ENCODE measurements around the gene MYCBP. TPM values are rescaled to one million over a fixed set of nuclear protein-coding genes. Genes with fewer than 3 reads are reported as not detected.
A peak's percentile ranks its signal among the peaks of the same experiment; 100 is the strongest.

Gene MYCBP
- total and polyA plus RNA-seq, 2 of the 13 experiments (the other 11 are each of a cell fraction or from before 2014, with no cell fraction given): 11.4 to 30.4 TPM

- peak; percentile 33 for TF ChIP-seq HNRNPK (IDR thresholded peaks at IDR 0.05; ENCODE audit: low read depth, low read length, poor library complexity, severe bottlenecking)
- 0 out of 4 replicates have a peak, but pooled peaks of 1 of the 2 experiments have one; percentile 1 for TF ChIP-seq POLR2A (IDR thresholded peaks at IDR 0.05; ENCODE audit: insufficient read depth in 1 of 2, low read depth in 2 of 2, low read length in 2 of 2)
- no peak for TF ChIP-seq ESRRA (CRISPR knock-in tag; IDR thresholded peaks at IDR 0.05; ENCODE audit: low read depth)
- peak; percentile 21; the same call in 1 of the 2 replicates for TF ChIP-seq SMYD3 (CRISPR knock-in tag; IDR thresholded peaks at IDR 0.05)
- TF ChIP-seq KAT2B (IDR thresholded peaks at IDR 0.05; ENCODE audit: borderline replicate concordance, low read depth, low read length): no peak
- TF ChIP-seq TAF1 (CRISPR knock-in tag; IDR thresholded peaks at IDR 0.05): 0 out of 2 replicates have a peak, but pooled peaks have one; percentile 5
- TF ChIP-seq ZNF644 (CRISPR knock-in tag; IDR thresholded peaks at IDR 0.05; ENCODE audit: low read depth): no peak
- TF ChIP-seq ARID4A (CRISPR knock-in tag; IDR thresholded peaks at IDR 0.05; ENCODE audit: borderline replicate concordance): peak; percentile 28; the same call in 1 of the 2 replicates
- TF ChIP-seq FOXJ3 (CRISPR knock-in tag; IDR thresholded peaks at IDR 0.05; ENCODE audit: borderline replicate concordance): 0 out of 2 replicates have a peak, but pooled peaks have one; percentile 24
- TF ChIP-seq ZNF737 (CRISPR knock-in tag; IDR thresholded peaks at IDR 0.05; ENCODE audit: borderline replicate concordance): 0 out of 2 replicates have a peak, but pooled peaks have one; percentile 45
- TF ChIP-seq ZNF772 (CRISPR knock-in tag; IDR thresholded peaks at IDR 0.05): peak; percentile 17; the same call in 1 of the 2 replicates
- peak; percentile 82; the same call in 1 of the 2 replicates for TF ChIP-seq KLF12 (CRISPR knock-in tag; IDR thresholded peaks at IDR 0.05; ENCODE audit: borderline replicate concordance)
- TF ChIP-seq REPIN1 (CRISPR knock-in tag; IDR thresholded peaks at IDR 0.05; ENCODE audit: borderline replicate concordance, low read depth): 0 out of 2 replicates have a peak, but pooled peaks have one; percentile 25
- no peak for TF ChIP-seq PRDM10 (CRISPR knock-in tag; IDR thresholded peaks at IDR 0.05; ENCODE audit: low read depth)
- TF ChIP-seq IRF1 (CRISPR knock-in tag; IDR thresholded peaks at IDR 0.05; ENCODE audit: low read depth): no peak
- TF ChIP-seq KLF13 (CRISPR knock-in tag; IDR thresholded peaks at IDR 0.05): no peak
- TF ChIP-seq SOX13 (IDR thresholded peaks at IDR 0.05): no peak
- no peak for TF ChIP-seq SOX13 (CRISPR knock-in tag; conservative IDR thresholded peaks at IDR 0.05 in 1 of 2, IDR thresholded peaks at IDR 0.05 in 1 of 2)
Measured at GRCh38 chr1:38858833-38859560, 14.2 kb downstream of the MYCBP start (continued).

Data from HepG2 (cell line).